ENCODE data around the gene UQCR10. TPM values are rescaled to one million over a fixed set of nuclear protein-coding genes. Genes with fewer than 3 reads are reported as not detected.

Gene UQCR10
- total RNA-seq, 2 donors from 2014 or later = 171 to 217 TPM

DNA sequence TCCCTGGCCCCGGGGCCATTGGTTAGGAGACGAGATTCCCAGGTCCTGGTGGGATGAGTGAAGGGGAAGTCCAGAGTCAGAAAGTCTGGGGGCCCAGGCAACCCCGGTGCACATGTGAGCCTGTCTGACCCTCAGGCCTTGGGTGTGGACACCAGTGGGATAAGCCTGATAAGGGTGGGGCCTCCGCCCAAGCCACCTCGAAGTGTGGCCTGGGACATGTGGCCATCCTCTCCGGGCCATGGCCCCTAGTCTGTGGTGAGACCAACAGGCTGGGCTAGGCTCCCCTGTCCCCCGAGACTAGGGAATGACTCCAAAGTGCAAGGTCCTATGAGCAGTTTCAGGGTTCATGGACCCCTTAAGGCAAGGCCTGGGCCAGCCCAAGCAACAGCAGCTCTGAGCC lies 41.1 kb upstream of the UQCR10 start:
- no peaks in the 10 kb centered on the region for H3K36me3 ChIP-seq
- TF ChIP-seq, protein P1, sequence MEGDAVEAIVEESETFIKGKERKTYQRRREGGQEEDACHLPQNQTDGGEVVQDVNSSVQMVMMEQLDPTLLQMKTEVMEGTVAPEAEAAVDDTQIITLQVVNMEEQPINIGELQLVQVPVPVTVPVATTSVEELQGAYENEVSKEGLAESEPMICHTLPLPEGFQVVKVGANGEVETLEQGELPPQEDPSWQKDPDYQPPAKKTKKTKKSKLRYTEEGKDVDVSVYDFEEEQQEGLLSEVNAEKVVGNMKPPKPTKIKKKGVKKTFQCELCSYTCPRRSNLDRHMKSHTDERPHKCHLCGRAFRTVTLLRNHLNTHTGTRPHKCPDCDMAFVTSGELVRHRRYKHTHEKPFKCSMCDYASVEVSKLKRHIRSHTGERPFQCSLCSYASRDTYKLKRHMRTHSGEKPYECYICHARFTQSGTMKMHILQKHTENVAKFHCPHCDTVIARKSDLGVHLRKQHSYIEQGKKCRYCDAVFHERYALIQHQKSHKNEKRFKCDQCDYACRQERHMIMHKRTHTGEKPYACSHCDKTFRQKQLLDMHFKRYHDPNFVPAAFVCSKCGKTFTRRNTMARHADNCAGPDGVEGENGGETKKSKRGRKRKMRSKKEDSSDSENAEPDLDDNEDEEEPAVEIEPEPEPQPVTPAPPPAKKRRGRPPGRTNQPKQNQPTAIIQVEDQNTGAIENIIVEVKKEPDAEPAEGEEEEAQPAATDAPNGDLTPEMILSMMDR (IDR thresholded peaks at IDR 0.05) = no peak
- no peaks in the 10 kb centered on the region for H3K4me1 ChIP-seq
- intact Hi-C loops (cut with DNase I) = no loop called here
- peaks cover 4% of the 10 kb centered on the region for H3K27me3 ChIP-seq
- no peak for DNase-seq
- H3K9me3 ChIP-seq = no peaks in the 10 kb centered on the region
- no peak overlapping the region for H3K27ac ChIP-seq
- no peak overlapping the region for H3K4me3 ChIP-seq
- H3K9ac ChIP-seq (ENCODE audit: low read depth in 2 of 2, low read length in 2 of 2) = no peak overlapping the region

DNA sequence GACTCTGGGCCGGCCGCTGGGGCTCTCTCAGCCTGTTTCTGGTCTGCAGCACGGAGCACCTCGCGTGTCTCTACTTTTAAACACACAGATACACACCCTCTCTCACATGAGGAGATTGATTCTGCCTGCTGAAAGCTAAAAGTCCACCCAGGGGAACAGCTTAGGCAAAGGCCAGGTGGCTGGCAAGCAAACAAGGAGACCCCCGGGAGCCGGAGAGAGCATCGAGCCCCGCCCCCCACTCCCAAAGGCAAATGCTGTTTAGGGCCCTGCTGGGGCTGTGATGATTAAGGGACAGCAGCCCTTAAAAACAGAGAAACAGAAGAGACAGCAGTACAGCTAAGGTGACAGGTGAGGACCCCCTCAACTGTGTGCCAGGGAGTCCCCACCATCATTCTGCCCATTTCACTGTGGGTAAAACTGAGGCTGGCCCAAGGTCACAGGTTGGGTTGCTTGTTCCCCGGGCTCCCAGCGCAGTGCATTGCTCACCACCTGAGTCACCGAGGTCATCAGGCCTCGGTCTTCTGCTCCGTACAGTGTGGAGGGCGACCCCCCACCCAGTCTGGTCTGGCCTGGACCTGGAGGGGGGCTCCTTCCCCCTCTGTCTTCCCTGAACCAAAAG lies 40.5 kb upstream of the UQCR10 start:
- no peaks in the 10 kb centered on the region for H3K4me1 ChIP-seq
- H3K27ac ChIP-seq = no peak overlapping the region
- TF ChIP-seq, protein P1 (IDR thresholded peaks at IDR 0.05) = no peak
- intact Hi-C loops (cut with DNase I) = no loop called here
- H3K9ac ChIP-seq (ENCODE audit: low read depth in 2 of 2, low read length in 2 of 2) = no peak overlapping the region
- no peaks in the 10 kb centered on the region for H3K36me3 ChIP-seq
- H3K9me3 ChIP-seq = no peaks in the 10 kb centered on the region
- no peak for DNase-seq
- H3K4me3 ChIP-seq = no peak overlapping the region
- no peaks in the 10 kb centered on the region for H3K27me3 ChIP-seq

DNA sequence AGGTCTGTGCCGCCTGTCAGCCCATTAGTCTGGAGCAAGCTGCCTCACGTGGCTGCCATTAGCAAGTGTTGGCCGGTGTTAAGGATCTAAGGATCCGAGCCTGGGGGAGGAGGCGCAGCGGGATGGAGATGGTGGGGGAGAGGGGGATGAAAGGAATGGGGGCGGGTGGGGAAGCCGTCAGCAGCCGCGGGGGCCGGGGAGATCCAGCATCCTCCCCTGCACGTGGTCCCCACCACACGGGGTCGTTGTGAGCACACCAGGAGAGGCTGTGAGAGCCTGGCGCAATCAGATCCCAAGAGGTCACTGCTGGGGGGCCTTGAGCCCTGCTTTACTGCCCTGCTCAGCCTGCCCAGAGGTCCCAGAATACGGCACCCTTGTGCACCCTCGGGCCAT lies 40.0 kb upstream of the UQCR10 start:
- Histone ChIP-seq H3K9ac (ENCODE audit: low read depth in 2 of 2, low read length in 2 of 2) (no peak overlapping the region), H3K9me3 (no peaks in the 10 kb centered on the region), H3K27ac (no peak overlapping the region), H3K36me3 (no peaks in the 10 kb centered on the region), H3K4me1 (no peaks in the 10 kb centered on the region), H3K27me3 (no peaks in the 10 kb centered on the region), H3K4me3 (no peak overlapping the region)
- DNase-seq = peak; percentile 27
- TF ChIP-seq, protein P1 (IDR thresholded peaks at IDR 0.05) = no peak
- intact Hi-C loops (cut with DNase I) = no loop called here

DNA sequence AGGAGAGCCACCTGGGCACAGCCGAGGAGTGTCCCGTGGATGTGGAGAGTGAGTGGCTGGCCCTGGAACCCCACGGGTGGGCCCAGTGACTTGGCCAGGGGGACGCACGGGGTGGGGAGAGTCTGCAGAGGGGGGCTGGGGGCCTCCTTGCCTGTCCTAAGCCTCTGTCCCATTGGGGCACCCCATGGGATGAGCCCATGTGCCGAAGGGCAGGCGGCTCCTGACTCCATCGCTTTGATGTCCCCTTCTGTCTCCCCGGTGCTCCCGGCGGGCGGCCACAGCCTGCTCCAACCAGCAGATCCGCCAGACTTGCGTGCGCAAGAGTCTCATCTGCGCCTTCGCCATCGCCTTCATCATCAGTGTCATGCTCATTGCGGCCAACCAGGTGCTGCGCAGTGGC lies 38.0 kb upstream of the UQCR10 start:
- TF ChIP-seq, protein P1 (IDR thresholded peaks at IDR 0.05) = no peak
- H3K27ac ChIP-seq = no peak overlapping the region
- no peak for DNase-seq

DNA sequence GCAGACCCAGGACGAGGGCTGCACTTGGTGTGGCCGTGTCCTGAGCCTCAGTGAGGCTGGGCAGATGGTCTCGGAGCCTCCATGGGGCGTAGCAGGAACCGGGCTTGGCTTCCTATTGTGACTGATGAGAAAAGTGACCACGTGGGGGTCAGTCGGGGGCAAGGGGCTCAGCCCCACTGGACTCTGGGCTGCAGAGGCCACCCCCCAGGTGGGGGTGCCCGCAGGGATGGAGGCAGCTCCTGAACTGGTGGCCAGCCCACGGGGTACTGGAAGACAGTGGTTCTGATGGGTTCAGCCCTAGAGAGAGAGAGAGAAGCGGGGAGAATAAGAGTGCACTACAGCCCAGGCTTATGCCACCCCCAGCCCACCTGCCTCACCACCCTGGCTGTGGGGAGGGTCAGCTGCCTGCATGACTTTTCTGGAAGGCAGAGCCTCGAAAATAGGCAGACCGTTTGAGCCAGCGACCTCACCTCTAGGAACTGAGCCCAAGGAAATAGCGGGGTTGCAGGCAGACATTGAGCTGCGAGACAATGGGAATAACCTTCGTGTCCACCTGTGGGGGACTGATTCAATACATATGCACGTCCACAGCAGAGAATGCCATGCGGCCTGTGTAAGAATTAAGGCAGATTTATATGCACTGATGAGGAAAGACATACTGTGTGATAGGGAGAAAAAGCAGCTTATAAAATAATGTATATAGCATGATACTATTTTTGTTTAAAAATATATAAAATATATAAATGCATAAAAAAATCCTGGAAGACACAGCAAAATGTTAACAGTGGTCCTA lies 35.9 kb upstream of the UQCR10 start:
- DNase-seq = no peak
- no peak overlapping the region for H3K9ac ChIP-seq (ENCODE audit: low read depth in 2 of 2, low read length in 2 of 2)
- no peaks in the 10 kb centered on the region for H3K27me3 ChIP-seq
- H3K27ac ChIP-seq = no peak overlapping the region
- TF ChIP-seq, protein P1 (IDR thresholded peaks at IDR 0.05) = no peak
- no peaks in the 10 kb centered on the region for H3K36me3 ChIP-seq
- intact Hi-C loops (cut with DNase I) = no loop called here
- H3K4me1 ChIP-seq = peaks cover 7% of the 10 kb centered on the region
- H3K4me3 ChIP-seq = no peak overlapping the region
- no peaks in the 10 kb centered on the region for H3K9me3 ChIP-seq

More for the DNA sequence above, 38.0 kb upstream of the UQCR10 start:
- intact Hi-C loops (cut with DNase I) = no loop called here
- Histone ChIP-seq H3K9me3 (no peaks in the 10 kb centered on the region), H3K4me1 (peaks cover 7% of the 10 kb centered on the region), H3K9ac (ENCODE audit: low read depth in 2 of 2, low read length in 2 of 2) (no peak overlapping the region), H3K36me3 (no peaks in the 10 kb centered on the region), H3K27me3 (no peaks in the 10 kb centered on the region), H3K4me3 (no peak overlapping the region)
